Smooth muscle cell (in vitro differentiated cells): ENCODE data around the gene SFMBT2. TPM values are rescaled to one million over a fixed set of nuclear protein-coding genes. Genes with fewer than 3 reads are reported as not detected.

Experiments
- DNase-seq: peaks from one replicate; lab custom pipeline; 2025; ENCODE audit not compliant: unreplicated experiment; lab: John Stamatoyannopoulos, UW
- H2AFZ ChIP-seq: fragments of 200-600 bp; sonication (generic); 2 replicates; pipeline ENCODE4 v1.6.0; 2016; ENCODE audit warnings: antibody characterized with exemption, low read depth, mild to moderate bottlenecking
- H3F3A ChIP-seq: fragments of 200-600 bp; sonication (generic); 2 replicates; pipeline ENCODE4 v1.6.0; 2017; ENCODE audit warnings: antibody characterized with exemption, low read depth
- H3K27ac ChIP-seq: fragments of 200-600 bp; sonication (generic); 2 replicates; pipeline ENCODE4 v1.5.1; 2016; ENCODE audit warnings: low read depth, mild to moderate bottlenecking
- H3K27me3 ChIP-seq: fragments of 200-600 bp; sonication (generic); 2 replicates; pipeline ENCODE4 v1.6.1; 2016; ENCODE audit warnings: low read depth, mild to moderate bottlenecking
- H3K36me3 ChIP-seq: fragments of 200-600 bp; sonication (generic); 2 replicates; pipeline ENCODE4 v1.5.1; 2016; ENCODE audit warnings: low read depth
- H3K4me1 ChIP-seq: fragments of 200-600 bp; sonication (generic); 2 replicates; pipeline ENCODE4 v1.5.1; 2016; ENCODE audit warnings: low read depth
- H3K4me2 ChIP-seq: fragments of 200-600 bp; sonication (generic); 2 replicates; pipeline ENCODE4 v1.6.0; 2016; ENCODE audit warnings: mild to moderate bottlenecking
- H3K4me3 ChIP-seq: fragments of 200-600 bp; sonication (generic); 2 replicates; pipeline ENCODE4 v1.5.1; 2016; ENCODE audit warnings: mild to moderate bottlenecking
- H3K79me2 ChIP-seq: fragments of 200-600 bp; sonication (generic); 2 replicates; pipeline ENCODE4 v1.6.0; 2016; ENCODE audit warnings: low read depth, mild to moderate bottlenecking
- H3K9ac ChIP-seq: fragments of 200-600 bp; sonication (generic); 2 replicates; pipeline ENCODE4 v1.6.0; 2016; ENCODE audit warnings: low read depth
- H3K9me3 ChIP-seq: fragments of 200-600 bp; sonication (generic); replicated peaks from 2 replicates; pipeline ENCODE4 v1.5.1; 2016; ENCODE audit warnings: low read depth
- H4K20me1 ChIP-seq: fragments of 200-600 bp; sonication (generic); 2 replicates; pipeline ENCODE4 v1.6.0; 2016; ENCODE audit warnings: low read depth
- WGBS: methylation state at CpG from one replicate; pipeline ENCODE4 v1.1.7; 2016; ENCODE audit warnings: low lambda C conversion rate; 5-methylcytosine and 5-hydroxymethylcytosine counted together
- polyA plus RNA-seq: library from polyadenylated mRNA; unstranded; fragments of >200 nt; fragmentation: Nextera tagmentation; extraction: Ambion mirVana; gene quantifications from 2 replicates; pipeline ENCODE4 v1.2.1, GENCODE V29; 2016
- total RNA-seq: library from RNA; depleted of rRNA; stranded (reverse); fragments of >200 nt; gene quantifications from 2 replicates; pipeline ENCODE4 v1.2.3, GENCODE V29; 2014
- TF ChIP-seq, protein P1 (sequence below): fragments of 200-600 bp; sonication (generic); IDR thresholded peaks from 2 replicates; pipeline ENCODE4 v1.5.1; 2017; ENCODE audit warnings: borderline replicate concordance, mild to moderate bottlenecking, antibody characterized with exemption; ENCODE audit not compliant: insufficient read depth, poor library complexity, severe bottlenecking

The SFMBT2 gene
- total and polyA plus RNA-seq, 2 experiments from 2014 or later: 0.90 to 1.4 TPM

DNA sequence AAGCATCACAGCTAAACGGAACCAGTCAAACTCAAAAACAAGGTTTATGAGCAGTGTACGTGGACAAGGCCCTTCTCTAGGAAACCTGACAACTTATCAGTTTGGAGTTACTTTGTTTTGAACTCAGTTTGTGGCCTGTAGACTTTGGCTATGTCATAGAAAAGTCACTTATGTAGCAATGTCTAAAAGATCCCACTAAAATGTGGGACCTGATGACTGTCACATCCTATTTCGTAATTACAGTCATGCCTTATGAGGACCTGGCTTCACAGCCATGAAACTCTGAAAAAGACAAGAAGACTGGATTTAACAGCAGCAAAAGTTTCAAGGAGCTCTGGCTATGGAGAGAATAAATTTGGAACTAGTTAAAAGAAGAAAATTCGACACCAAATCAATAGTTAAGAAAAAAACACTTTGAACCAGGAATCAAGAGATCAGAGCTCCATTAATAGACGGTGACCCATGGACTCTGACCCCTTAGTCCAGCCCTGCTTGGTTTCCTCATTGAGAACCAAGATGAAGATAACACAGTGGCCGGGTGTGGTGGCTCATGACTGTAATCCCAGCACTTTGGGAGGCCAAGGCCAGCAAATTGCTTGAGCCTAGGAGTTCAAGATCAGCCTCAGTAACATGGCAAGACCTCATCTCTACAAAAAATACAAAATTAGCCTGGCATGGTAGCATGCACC is 204.3 kb downstream of the SFMBT2 start:
- Histone ChIP-seq H3K79me2 (no peaks in the 10 kb centered on the region), H3K9me3 (no peaks in the 10 kb centered on the region), H4K20me1 (no peaks in the 10 kb centered on the region), H3K4me2 (no peak overlapping the region), H3F3A (no peaks in the 10 kb centered on the region), H3K36me3 (no peaks in the 10 kb centered on the region), H3K4me1 (no peaks in the 10 kb centered on the region), H3K4me3 (no peak overlapping the region), H3K9ac (no peak overlapping the region), H3K27ac (no peak overlapping the region), H2AFZ (no peak overlapping the region), H3K27me3 (peaks cover under 1% of the 10 kb centered on the region)
- TF ChIP-seq, protein P1, sequence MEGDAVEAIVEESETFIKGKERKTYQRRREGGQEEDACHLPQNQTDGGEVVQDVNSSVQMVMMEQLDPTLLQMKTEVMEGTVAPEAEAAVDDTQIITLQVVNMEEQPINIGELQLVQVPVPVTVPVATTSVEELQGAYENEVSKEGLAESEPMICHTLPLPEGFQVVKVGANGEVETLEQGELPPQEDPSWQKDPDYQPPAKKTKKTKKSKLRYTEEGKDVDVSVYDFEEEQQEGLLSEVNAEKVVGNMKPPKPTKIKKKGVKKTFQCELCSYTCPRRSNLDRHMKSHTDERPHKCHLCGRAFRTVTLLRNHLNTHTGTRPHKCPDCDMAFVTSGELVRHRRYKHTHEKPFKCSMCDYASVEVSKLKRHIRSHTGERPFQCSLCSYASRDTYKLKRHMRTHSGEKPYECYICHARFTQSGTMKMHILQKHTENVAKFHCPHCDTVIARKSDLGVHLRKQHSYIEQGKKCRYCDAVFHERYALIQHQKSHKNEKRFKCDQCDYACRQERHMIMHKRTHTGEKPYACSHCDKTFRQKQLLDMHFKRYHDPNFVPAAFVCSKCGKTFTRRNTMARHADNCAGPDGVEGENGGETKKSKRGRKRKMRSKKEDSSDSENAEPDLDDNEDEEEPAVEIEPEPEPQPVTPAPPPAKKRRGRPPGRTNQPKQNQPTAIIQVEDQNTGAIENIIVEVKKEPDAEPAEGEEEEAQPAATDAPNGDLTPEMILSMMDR: no peak
- DNase-seq: no peak
- 90% methylated on average over 6 of the region's 6 CpGs for WGBS

DNA sequence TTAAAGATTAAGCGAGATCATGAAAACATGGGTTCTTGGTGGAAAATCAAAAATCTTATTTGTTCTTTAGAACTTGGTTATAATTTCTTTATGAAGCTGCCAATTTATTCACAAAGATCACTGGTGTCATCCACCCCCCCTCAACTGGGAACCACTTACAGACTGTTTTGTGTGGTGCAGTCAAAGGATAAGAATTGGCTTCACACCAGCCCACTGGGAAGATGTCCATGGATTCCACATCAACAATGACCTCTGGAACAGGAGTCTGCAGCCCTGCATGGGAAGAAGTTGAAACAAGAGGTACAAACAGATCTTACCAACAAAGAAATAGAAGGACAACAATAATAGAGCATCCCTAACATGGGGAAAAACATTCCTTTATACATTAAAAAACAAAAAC is 205.2 kb downstream of the SFMBT2 start:
- H3F3A ChIP-seq: no peaks in the 10 kb centered on the region
- H4K20me1 ChIP-seq: no peaks in the 10 kb centered on the region
- H3K79me2 ChIP-seq: no peaks in the 10 kb centered on the region
- TF ChIP-seq, protein P1: no peak
- no peak overlapping the region for H3K4me2 ChIP-seq
- no peak for DNase-seq
- H3K27ac ChIP-seq: no peak overlapping the region
- H2AFZ ChIP-seq: no peak overlapping the region
- no peaks in the 10 kb centered on the region for H3K9me3 ChIP-seq
- no peaks in the 10 kb centered on the region for H3K4me1 ChIP-seq
- H3K9ac ChIP-seq: no peak overlapping the region
- no peak overlapping the region for H3K4me3 ChIP-seq
- no peaks in the 10 kb centered on the region for H3K36me3 ChIP-seq
- 96% methylated on average over 1 of the region's 1 CpG for WGBS
- no peaks in the 10 kb centered on the region for H3K27me3 ChIP-seq

DNA sequence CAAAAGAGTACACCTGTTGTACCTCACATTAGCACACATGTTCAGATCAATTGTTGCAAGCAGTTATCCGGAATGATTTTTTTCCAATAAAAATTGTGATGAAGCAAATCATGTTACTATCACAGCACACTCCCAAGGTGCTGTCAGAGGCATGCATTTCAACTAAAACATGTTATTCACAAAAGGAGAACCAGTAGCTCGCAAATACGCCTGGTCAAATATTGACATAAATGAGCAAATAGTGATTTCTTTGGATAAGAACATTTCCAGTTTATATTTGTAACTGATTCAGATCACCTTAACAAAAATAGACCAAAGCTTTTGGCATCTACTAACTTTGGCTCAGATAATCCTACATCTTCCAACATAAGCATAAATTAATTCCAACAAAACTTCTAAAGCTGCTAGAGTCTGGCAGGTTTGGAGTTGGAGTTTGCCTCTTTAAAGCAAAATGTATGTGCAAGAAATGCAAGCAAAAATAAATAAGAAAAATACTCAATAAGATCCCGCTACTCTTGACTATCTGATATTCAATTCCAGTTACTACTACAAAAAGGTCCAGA is 208.0 kb downstream of the SFMBT2 start:
- H3K9me3 ChIP-seq: no peaks in the 10 kb centered on the region
- H3K36me3 ChIP-seq: no peaks in the 10 kb centered on the region
- H3K9ac ChIP-seq: no peak overlapping the region
- TF ChIP-seq, protein P1: no peak
- no peak overlapping the region for H2AFZ ChIP-seq
- H3K4me3 ChIP-seq: no peak overlapping the region
- H3K27ac ChIP-seq: no peak overlapping the region
- DNase-seq: no peak
- WGBS: 98% methylated on average over 4 of the region's 4 CpGs
- no peaks in the 10 kb centered on the region for H4K20me1 ChIP-seq
- no peaks in the 10 kb centered on the region for H3F3A ChIP-seq
- no peak overlapping the region for H3K4me2 ChIP-seq
- no peaks in the 10 kb centered on the region for H3K27me3 ChIP-seq
- H3K4me1 ChIP-seq: no peaks in the 10 kb centered on the region
- H3K79me2 ChIP-seq: no peaks in the 10 kb centered on the region
